BE2C (cell line): ENCODE data around the gene NPSR1.
"Not testable (repeated sequence)": the region's sequence is repeated elsewhere in the genome, so short reads cannot be mapped to it uniquely, and the experiment has no call there.

Experiments used
- DNase-seq: peaks from one replicate; pipeline ENCODE4 v3.0.0-alpha.2; 2020
- H3K27me3 ChIP-seq: fragments of 250-450 bp; sonication (Bioruptor Pico); 2 replicates; pipeline ENCODE4 v1.5.1; 2020; ENCODE audit warnings: mild to moderate bottlenecking
- H3K36me3 ChIP-seq: fragments of 250-450 bp; sonication (Bioruptor Pico); 2 replicates; pipeline ENCODE4 v1.5.1; 2020; ENCODE audit warnings: mild to moderate bottlenecking
- H3K4me1 ChIP-seq: fragments of 250-450 bp; sonication (Bioruptor Pico); 2 replicates; pipeline ENCODE4 v1.5.1; 2020
- H3K4me3 ChIP-seq: 2 replicates; pipeline ENCODE4 v1.5.1; 2011; ENCODE audit warnings: low read depth, low read length
- H3K9me3 ChIP-seq: fragments of 250-450 bp; sonication (Bioruptor Pico); 2 replicates; pipeline ENCODE4 v1.5.1; 2020
- TF ChIP-seq, protein P1 (sequence below): IDR thresholded peaks from 2 replicates; pipeline ENCODE4 v1.5.1; 2012; ENCODE audit warnings: mild to moderate bottlenecking, low read depth, low read length

NPSR1 gene

DNA sequence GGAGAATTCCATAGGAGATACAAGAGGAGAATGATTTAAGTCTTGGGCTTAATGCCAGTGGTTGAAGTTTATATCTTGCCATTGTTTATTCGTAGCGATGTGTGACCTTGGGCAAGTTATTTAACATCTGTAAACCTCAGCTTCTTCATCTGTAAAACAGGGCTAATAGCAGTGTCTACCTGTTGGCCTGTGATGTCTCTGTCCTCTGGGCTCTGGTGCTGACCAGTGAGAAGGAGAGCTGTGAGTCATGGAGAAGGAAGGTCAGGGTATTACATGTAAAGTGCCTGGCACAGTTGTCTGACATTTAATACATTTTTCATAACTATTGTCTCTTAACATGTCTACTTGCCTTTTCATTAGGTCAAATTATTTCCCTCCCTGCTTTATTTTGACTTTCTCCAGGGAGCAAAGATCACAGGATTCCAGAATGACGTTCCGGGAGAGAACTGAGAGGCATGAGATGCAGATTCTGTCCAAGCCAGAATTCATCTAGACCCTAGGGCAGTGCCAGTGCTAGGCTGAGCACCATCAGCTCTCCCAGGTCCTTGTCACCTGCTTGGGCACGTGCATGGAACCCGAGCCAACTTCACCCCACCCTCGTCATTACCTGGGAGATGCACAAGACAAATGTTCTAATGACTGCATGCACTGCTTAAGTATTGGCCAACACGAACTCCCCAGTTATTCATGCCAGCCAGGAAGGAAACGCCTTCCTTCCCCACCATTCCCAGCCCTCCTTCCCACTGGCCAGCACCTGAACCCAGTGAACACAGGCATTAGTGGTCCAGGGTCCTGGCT, 191.3 kb downstream of the NPSR1 start:
- no peak for DNase-seq
- Histone ChIP-seq H3K36me3 (no peaks in the 10 kb centered on the region), H3K4me1 (no peaks in the 10 kb centered on the region), H3K9me3 (no peaks in the 10 kb centered on the region), H3K4me3 (no peak overlapping the region), H3K27me3 (no peaks in the 10 kb centered on the region; the same call in 1 of the 2 replicates)
- TF ChIP-seq, protein P1, sequence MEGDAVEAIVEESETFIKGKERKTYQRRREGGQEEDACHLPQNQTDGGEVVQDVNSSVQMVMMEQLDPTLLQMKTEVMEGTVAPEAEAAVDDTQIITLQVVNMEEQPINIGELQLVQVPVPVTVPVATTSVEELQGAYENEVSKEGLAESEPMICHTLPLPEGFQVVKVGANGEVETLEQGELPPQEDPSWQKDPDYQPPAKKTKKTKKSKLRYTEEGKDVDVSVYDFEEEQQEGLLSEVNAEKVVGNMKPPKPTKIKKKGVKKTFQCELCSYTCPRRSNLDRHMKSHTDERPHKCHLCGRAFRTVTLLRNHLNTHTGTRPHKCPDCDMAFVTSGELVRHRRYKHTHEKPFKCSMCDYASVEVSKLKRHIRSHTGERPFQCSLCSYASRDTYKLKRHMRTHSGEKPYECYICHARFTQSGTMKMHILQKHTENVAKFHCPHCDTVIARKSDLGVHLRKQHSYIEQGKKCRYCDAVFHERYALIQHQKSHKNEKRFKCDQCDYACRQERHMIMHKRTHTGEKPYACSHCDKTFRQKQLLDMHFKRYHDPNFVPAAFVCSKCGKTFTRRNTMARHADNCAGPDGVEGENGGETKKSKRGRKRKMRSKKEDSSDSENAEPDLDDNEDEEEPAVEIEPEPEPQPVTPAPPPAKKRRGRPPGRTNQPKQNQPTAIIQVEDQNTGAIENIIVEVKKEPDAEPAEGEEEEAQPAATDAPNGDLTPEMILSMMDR: no peak

- H3K27me3 ChIP-seq: no peaks in the 10 kb centered on the region; the same call in 1 of the 2 replicates
- TF ChIP-seq, protein P1: no peak
These were observed 192.0 kb downstream of the NPSR1 start for GRCh38 chr7:34849986-34850385.

DNA sequence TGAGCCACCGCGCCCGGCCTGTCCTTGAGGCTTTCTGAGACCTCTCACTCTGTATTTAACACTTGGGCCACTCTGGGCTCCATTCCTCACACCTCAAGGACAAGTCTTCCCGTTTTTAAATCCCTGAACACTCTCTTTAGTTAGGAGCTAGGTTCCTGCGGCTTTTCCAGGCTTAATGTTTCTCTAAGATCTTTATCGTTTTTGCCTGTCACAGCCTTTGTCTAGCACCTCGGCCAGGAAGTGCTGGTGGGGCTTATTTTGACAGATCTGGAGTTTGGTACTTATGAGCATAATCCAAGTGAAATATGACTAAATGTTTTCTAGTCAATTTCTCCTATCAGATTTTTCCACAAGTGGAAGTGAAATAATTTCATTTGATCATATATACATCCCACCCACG, 192.7 kb downstream of the NPSR1 start:
- Histone ChIP-seq H3K4me1 (no peaks in the 10 kb centered on the region), H3K27me3 (no peaks in the 10 kb centered on the region; the same call in 1 of the 2 replicates), H3K9me3 (no peaks in the 10 kb centered on the region), H3K4me3 (no peak overlapping the region), H3K36me3 (no peaks in the 10 kb centered on the region)
- TF ChIP-seq, protein P1: no peak
- DNase-seq: no peak

More at GRCh38 chr7:34849986-34850385, 192.0 kb downstream of the NPSR1 start:
- H3K9me3 ChIP-seq: no peaks in the 10 kb centered on the region
- DNase-seq: no peak
- H3K36me3 ChIP-seq: no peaks in the 10 kb centered on the region
- no peaks in the 10 kb centered on the region for H3K4me1 ChIP-seq
- H3K4me3 ChIP-seq: no peak overlapping the region

GRCh38 chr7:34851431-34851830, 193.4 kb downstream of the NPSR1 start:
- DNase-seq: no peak
- Histone ChIP-seq H3K4me1 (no peaks in the 10 kb centered on the region), H3K36me3 (no peaks in the 10 kb centered on the region), H3K9me3 (no peaks in the 10 kb centered on the region), H3K27me3 (peaks cover 1% of the 10 kb centered on the region; the same call in 1 of the 2 replicates), H3K4me3 (no peak overlapping the region)
- TF ChIP-seq, protein P1: no peak

- not testable (repeated sequence) for H3K4me1 ChIP-seq, H3K9me3 ChIP-seq, H3K4me3 ChIP-seq, DNase-seq, H3K36me3 ChIP-seq
- peaks cover 17% of the 10 kb centered on the region for H3K27me3 ChIP-seq
These were observed 200.4 kb downstream of the NPSR1 start for GRCh38 chr7:34858444-34858843.

- not testable (repeated sequence) for H3K4me1 ChIP-seq, H3K4me3 ChIP-seq, H3K9me3 ChIP-seq, DNase-seq, H3K36me3 ChIP-seq
- H3K27me3 ChIP-seq: peaks cover 17% of the 10 kb centered on the region
These were observed 201.3 kb downstream of the NPSR1 start for GRCh38 chr7:34859281-34859680.

DNA sequence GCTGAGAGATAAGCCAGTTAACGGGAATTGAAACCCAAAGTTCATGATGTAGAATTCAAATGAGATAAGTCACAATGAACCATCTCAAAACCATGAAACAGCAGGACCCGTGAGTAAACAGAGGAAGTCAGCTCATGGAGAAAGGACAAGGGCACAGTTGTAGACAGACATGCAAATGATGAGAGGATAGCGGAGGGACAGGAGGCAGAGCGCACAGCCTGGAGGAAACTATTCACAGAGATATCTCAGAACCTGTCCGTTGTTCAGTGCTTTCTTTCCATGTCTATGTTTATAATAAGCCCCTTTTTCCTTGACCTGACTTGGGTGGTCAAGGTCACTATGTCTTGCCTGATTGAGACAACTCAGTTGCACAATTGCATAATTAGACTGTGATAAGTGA, 208.2 kb downstream of the NPSR1 start:
- H3K4me1 ChIP-seq, DNase-seq, H3K36me3 ChIP-seq, H3K27me3 ChIP-seq, H3K4me3 ChIP-seq, H3K9me3 ChIP-seq: not testable (repeated sequence)

DNA sequence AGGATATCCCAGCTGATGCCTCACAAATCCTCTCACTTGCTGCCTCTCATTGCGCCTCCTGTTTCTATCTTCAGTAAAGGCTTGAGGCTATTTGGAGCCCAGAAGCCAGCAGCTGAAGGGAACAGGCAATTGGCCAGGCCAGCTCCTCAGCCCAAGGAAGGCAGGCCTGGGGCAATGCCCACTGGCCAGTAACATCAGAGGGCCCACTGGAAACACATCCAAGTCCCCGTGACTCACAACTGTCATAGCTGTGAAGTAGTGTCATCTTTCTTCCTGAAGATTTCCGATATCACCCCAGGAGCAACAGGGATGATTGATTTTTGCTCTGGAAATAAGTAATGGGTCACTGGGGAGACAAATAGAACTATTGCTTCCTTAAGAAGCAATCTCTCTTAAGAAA, 209.3 kb downstream of the NPSR1 start:
- H3K4me3 ChIP-seq, DNase-seq, H3K4me1 ChIP-seq, H3K9me3 ChIP-seq, H3K27me3 ChIP-seq, H3K36me3 ChIP-seq: not testable (repeated sequence)

DNA sequence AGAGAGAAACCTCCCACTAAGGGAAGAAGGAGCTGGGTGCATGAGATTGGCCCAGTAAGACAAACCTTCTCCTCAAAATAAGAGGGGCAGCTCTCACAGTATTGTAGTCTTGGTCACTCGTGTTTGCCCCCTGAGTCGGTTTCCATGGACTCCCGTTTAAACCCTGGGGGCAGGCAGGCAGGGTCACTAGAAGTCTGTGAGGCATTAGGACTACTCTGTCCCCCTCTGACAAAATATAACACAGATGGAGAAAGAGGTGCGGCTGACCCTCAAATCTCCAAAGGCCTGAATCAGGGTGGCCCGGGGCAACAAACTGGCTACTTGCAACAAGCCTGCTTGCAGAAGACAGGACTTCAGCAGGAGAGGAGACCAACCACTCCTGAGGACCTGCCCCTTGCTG, 210.6 kb downstream of the NPSR1 start:
- H3K4me1 ChIP-seq, H3K4me3 ChIP-seq, H3K9me3 ChIP-seq, DNase-seq, H3K27me3 ChIP-seq, H3K36me3 ChIP-seq: not testable (repeated sequence)
